HFF-Myc (cell line): Measurements from ENCODE around the gene ATP5ME.

Source experiments
- DNase-seq: peaks from one replicate; pipeline ENCODE4 v3.0.0-alpha.2; 2011; ENCODE audit warnings: low read depth; ENCODE audit errors: extremely low read depth
- H3K4me3 ChIP-seq: replicated peaks from 2 replicates; pipeline ENCODE4 v1.5.1; 2011; ENCODE audit warnings: low read depth, mild to moderate bottlenecking, control low read depth, low read length
- CTCF ChIP-seq: IDR thresholded peaks from 2 replicates; pipeline ENCODE4 v1.5.1; 2012; ENCODE audit warnings: mild to moderate bottlenecking, low read depth, low read length, control low read depth; ENCODE audit errors: missing control alignments

The ATP5ME gene

GRCh38 chr4:629915-630641 lies 44.0 kb downstream of the ATP5ME start:
- TF ChIP-seq CTCF: no peak
- DNase-seq: no peak
- no peak overlapping the region for H3K4me3 ChIP-seq

DNA sequence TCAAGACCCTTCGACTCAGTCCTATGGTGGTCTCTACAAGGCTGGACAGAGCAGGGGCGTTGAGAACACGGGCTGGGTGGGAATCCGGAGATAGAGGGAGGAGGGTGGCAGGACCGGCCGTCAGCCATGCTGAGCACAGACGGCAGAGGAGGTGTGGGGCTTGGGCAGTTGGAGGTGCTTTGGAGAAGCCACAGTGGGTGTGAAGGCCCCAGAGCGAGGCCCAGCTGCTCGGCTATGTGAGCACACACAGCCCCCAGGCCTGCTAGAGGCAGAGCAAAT lies 44.5 kb downstream of the ATP5ME start:
- H3K4me3 ChIP-seq: no peak overlapping the region
- no peak for DNase-seq
- no peak for TF ChIP-seq CTCF

DNA sequence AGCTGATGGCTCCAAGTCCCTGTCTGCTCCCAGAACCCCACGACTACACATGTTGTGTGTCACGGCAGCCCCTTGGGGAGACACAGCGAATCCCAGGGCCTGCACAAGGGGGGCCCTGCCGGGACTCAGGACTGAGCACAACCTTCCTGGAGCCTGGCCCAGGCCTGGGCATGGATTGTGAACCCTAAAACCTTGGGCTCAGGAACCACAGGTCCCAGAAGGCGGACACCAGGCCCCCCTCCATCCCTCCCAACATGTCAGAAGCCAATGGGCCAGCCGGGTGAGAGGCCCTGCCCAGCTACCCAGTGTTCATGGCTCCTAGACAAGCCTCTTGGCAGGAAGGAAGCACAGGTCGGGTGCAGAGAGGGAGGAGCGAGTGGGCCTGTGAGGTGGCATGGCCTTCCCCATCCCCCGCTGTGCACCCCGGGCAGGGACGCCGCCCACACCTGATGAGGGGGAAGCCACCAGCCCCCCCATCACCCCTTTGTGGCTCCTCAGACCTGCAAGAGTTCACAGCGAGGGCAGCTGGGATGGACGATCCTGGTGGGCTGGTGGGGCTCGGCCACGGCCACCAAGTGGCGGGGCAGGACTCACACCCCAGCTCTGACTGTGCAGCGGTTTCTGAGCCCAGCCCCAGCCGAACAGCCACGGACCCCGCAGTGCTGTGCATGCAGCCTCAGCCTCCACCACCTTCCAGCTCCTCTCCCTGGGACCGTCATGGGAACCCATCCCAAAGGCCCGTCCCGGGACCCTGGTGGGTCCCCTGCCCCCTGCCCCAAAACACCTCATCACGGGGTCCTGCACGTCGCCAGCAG lies 45.0 kb downstream of the ATP5ME start:
- TF ChIP-seq CTCF: no peak
- DNase-seq: no peak
- H3K4me3 ChIP-seq: no peak overlapping the region

DNA sequence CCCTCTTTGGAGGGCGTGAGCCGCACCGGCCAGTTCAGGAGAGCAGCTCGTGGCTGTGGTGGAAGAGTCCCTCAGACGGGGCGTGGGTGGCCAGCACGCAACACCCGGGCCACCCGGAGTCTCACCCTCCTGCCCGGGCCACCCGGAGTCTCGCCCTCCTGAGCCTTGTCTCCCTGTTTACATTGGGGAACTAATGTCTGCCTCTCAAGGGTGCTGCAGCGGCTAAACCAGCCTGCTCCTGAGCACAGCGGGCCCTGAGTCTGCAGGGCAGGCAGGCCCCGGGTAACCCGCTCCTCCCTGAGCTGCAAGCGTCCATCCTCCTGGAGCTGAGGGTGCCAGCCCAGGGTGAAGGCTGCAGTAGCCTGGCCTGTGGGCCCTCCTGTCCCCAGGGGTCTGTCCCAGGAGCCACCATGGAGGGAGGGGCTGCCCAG lies 45.8 kb downstream of the ATP5ME start:
- no peak overlapping the region for H3K4me3 ChIP-seq
- no peak for TF ChIP-seq CTCF
- no peak for DNase-seq

GRCh38 chr4:627347-628125 lies 46.5 kb downstream of the ATP5ME start:
- TF ChIP-seq CTCF: no peak
- DNase-seq: no peak
- no peak overlapping the region for H3K4me3 ChIP-seq

DNA sequence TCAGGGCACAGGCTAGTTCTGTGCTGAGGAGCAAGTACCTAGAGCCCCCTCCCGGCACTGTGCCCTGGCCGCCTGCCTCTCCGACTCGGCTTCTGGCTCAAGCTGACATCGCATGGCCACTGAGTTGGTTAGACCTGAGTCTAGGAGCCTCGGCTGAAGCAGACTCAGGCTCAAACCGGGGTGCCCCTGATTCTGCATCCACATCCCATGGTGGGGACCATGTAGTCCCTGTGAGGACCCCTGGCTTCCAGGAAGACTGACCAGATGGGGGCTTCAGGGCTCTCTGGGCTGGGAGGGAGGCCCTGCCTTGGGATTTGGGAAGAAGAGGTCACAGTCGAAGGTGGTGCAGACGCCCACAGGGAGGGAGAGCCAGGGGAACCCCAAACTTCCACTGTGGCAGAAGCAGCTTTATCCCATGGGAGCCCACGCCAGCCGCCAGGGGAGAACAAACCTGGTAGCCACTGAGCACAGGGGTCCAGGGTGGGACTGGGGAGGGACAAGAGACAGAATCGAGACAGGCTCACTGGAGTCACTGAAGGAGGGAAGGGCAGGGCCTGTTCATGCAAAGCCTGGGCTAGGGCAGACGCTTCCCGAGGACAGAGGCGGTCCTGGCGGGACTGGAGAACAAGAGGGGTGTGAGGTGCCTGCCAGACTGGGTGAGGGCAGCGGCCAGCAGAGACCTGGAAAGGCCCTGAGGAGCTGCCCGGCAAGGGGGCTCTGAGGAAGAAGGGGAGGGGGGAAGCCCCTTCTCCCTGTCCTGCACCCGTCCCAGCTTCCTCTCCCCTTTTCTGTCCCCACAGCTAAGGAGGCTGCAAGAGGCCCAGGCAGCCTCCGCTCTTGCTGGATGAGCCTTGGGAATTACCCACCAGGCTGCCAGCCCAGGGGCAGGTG lies 47.6 kb downstream of the ATP5ME start:
- TF ChIP-seq CTCF: no peak
- no peak for DNase-seq
- no peak overlapping the region for H3K4me3 ChIP-seq
